Measurements from ENCODE around the gene OR2K2.

OR2K2 gene, protein sequence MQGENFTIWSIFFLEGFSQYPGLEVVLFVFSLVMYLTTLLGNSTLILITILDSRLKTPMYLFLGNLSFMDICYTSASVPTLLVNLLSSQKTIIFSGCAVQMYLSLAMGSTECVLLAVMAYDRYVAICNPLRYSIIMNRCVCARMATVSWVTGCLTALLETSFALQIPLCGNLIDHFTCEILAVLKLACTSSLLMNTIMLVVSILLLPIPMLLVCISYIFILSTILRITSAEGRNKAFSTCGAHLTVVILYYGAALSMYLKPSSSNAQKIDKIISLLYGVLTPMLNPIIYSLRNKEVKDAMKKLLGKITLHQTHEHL

DNA sequence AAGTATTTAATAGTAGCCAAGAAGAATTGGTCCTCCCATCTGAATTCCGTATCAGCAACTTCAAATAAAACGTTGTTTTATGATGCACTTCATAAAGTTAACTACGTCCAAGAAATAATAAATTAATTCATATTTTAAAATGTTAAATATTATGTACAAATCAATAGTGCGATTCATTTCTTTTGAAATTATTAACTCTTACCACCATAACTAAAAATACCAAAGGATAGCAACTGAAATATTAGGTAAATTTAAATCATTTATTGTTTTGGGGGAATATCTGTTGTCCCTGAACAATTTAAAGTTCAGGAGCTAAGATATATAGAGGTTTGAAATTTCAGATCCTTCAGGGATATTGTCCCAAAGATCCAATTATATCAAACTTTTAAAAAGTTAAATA lies at the start of gene OR2K2:
TSS of gene OR2K2 (minus strand) at position 101 of the 400 bp plus-strand sequence. CDS start 1,791 bp downstream, outside the sequence.
- Histone ChIP-seq H2AFZ (ENCODE audit: low read length) (no peak within 1 kb of the TSS), H3K4me1 (ENCODE audit: insufficient read depth, low read length, severe bottlenecking) (no peaks in the 10 kb centered on the region), H3K27me3 (ENCODE audit: insufficient read depth, low read length) (no peaks in the 10 kb centered on the region), H4K20me1 (ENCODE audit: insufficient read depth, low read length) (no peaks in the 10 kb centered on the region), H3K9me3 (ENCODE audit: low read length) (no peaks in the 10 kb centered on the region), H3K4me2 (ENCODE audit: low read length) (no peak within 1 kb of the TSS), H3F3A (ENCODE audit: insufficient read depth, low read length) (no peaks in the 10 kb centered on the region), H3K36me3 (ENCODE audit: insufficient read depth, low read length) (no peaks in the 10 kb centered on the region), H3K9me2 (ENCODE audit: low read depth, low read length) (no peaks in the 10 kb centered on the region), H3K27ac (ENCODE audit: low read depth, low read length, poor library complexity, severe bottlenecking) (no peak within 1 kb of the TSS), H3K9ac (ENCODE audit: low read length) (no peak within 1 kb of the TSS), H3K79me2 (ENCODE audit: insufficient read depth, low read length) (no peaks in the 10 kb centered on the region), H3K4me3 (ENCODE audit: low read depth, low read length, poor library complexity, severe bottlenecking) (no peak within 1 kb of the TSS)
- no peak for TF ChIP-seq EZH2 (IDR thresholded peaks at IDR 0.05; ENCODE audit: borderline replicate concordance, low read length)
- TF ChIP-seq, protein P1, sequence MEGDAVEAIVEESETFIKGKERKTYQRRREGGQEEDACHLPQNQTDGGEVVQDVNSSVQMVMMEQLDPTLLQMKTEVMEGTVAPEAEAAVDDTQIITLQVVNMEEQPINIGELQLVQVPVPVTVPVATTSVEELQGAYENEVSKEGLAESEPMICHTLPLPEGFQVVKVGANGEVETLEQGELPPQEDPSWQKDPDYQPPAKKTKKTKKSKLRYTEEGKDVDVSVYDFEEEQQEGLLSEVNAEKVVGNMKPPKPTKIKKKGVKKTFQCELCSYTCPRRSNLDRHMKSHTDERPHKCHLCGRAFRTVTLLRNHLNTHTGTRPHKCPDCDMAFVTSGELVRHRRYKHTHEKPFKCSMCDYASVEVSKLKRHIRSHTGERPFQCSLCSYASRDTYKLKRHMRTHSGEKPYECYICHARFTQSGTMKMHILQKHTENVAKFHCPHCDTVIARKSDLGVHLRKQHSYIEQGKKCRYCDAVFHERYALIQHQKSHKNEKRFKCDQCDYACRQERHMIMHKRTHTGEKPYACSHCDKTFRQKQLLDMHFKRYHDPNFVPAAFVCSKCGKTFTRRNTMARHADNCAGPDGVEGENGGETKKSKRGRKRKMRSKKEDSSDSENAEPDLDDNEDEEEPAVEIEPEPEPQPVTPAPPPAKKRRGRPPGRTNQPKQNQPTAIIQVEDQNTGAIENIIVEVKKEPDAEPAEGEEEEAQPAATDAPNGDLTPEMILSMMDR (IDR thresholded peaks at IDR 0.05; ENCODE audit: low read length) = no peak

DNA sequence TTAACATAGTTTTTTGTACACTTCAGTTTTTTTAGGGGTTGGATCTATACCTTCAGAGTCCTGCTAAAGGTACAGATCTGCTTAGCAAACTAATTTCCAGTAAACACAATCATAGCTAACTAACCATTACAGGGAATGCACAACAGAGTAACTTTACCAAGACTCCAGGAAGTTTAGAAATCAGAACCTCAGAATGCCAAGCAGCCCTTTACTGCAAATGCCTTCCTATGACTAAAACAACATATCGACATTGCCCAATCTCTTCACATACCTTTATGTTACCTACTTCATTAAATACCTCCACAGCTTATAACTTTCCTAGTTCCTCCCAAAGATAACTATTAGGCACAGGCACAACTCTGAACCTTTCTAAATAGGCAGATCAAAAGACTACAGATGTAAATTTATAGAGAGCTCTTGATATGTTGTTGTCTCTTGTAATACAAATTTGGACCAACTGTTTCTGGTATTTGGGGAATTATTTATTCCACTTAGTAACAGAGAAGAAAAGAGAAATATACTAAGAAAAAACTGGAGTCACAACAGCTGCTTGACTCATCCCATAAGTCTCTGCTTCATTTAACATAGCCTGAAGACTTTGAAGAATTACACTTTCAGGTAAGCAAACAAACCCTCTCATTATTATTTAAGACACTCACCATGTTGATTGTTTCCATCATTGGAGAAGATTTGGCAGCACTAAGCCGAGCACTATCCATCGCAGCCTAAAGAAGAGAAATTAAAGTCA lies 46.0 kb upstream of the OR2K2 start:
- H3K27ac ChIP-seq (ENCODE audit: low read depth, low read length, poor library complexity, severe bottlenecking) = no peak overlapping the region
- H3K4me2 ChIP-seq (ENCODE audit: low read length) = no peak overlapping the region
- peaks cover 81% of the 10 kb centered on the region for H3K36me3 ChIP-seq (ENCODE audit: insufficient read depth, low read length)
- no peak overlapping the region for H3K4me3 ChIP-seq (ENCODE audit: low read depth, low read length, poor library complexity, severe bottlenecking)
- no peaks in the 10 kb centered on the region for H3K9me2 ChIP-seq (ENCODE audit: low read depth, low read length)
- no peaks in the 10 kb centered on the region for H3K9me3 ChIP-seq (ENCODE audit: low read length)
- H2AFZ ChIP-seq (ENCODE audit: low read length) = no peak overlapping the region
- H3K4me1 ChIP-seq (ENCODE audit: insufficient read depth, low read length, severe bottlenecking) = no peaks in the 10 kb centered on the region
- H4K20me1 ChIP-seq (ENCODE audit: insufficient read depth, low read length) = no peaks in the 10 kb centered on the region
- no peaks in the 10 kb centered on the region for H3F3A ChIP-seq (ENCODE audit: insufficient read depth, low read length)
- no peak overlapping the region for H3K9ac ChIP-seq (ENCODE audit: low read length)
- no peaks in the 10 kb centered on the region for H3K79me2 ChIP-seq (ENCODE audit: insufficient read depth, low read length)
- H3K27me3 ChIP-seq (ENCODE audit: insufficient read depth, low read length) = no peaks in the 10 kb centered on the region
- no peak for TF ChIP-seq EZH2 (IDR thresholded peaks at IDR 0.05; ENCODE audit: borderline replicate concordance, low read length)
- TF ChIP-seq, protein P1 (IDR thresholded peaks at IDR 0.05; ENCODE audit: low read length) = no peak

DNA sequence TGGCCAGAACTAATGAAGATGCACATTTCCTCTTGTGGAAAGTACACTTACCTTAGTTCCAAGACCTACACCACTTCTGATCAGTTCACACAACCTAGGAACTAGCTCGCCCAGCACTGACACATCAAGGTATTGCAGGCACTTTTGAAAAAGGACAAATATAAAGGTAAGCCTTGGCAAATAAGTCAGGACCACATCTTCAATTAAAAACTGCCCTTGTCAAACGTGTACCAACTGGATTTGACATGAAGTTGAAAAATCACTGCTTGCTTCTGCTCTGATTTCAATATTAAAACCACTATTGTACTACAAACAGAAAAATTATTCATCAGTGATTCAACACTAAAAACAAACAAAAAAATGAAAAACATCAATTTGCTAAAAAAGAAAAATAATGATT lies 45.0 kb upstream of the OR2K2 start:
- Histone ChIP-seq H3K9ac (ENCODE audit: low read length) (no peak overlapping the region), H2AFZ (ENCODE audit: low read length) (no peak overlapping the region), H3K36me3 (ENCODE audit: insufficient read depth, low read length) (peaks cover 83% of the 10 kb centered on the region), H3K27ac (ENCODE audit: low read depth, low read length, poor library complexity, severe bottlenecking) (no peak overlapping the region), H3K4me1 (ENCODE audit: insufficient read depth, low read length, severe bottlenecking) (no peaks in the 10 kb centered on the region), H3K4me2 (ENCODE audit: low read length) (no peak overlapping the region), H3K4me3 (ENCODE audit: low read depth, low read length, poor library complexity, severe bottlenecking) (no peak overlapping the region), H3K9me2 (ENCODE audit: low read depth, low read length) (no peaks in the 10 kb centered on the region), H3K9me3 (ENCODE audit: low read length) (no peaks in the 10 kb centered on the region), H3F3A (ENCODE audit: insufficient read depth, low read length) (no peaks in the 10 kb centered on the region), H4K20me1 (ENCODE audit: insufficient read depth, low read length) (no peaks in the 10 kb centered on the region), H3K27me3 (ENCODE audit: insufficient read depth, low read length) (no peaks in the 10 kb centered on the region), H3K79me2 (ENCODE audit: insufficient read depth, low read length) (no peaks in the 10 kb centered on the region)
- TF ChIP-seq, protein P1 (IDR thresholded peaks at IDR 0.05; ENCODE audit: low read length) = no peak
- TF ChIP-seq EZH2 (IDR thresholded peaks at IDR 0.05; ENCODE audit: borderline replicate concordance, low read length) = no peak
